Putamen (tissue), 1 donor: Measurements from ENCODE around the gene HSD17B2.
"Not testable (repeated sequence)": the region's sequence is repeated elsewhere in the genome, so short reads cannot be mapped to it uniquely, and the experiment has no call there.

ENCODE experiments used
- DNase-seq: peaks from one replicate; pipeline ENCODE4 v3.0.0-alpha.2; 2016; ENCODE audit warnings: low spot score

Gene HSD17B2

DNA sequence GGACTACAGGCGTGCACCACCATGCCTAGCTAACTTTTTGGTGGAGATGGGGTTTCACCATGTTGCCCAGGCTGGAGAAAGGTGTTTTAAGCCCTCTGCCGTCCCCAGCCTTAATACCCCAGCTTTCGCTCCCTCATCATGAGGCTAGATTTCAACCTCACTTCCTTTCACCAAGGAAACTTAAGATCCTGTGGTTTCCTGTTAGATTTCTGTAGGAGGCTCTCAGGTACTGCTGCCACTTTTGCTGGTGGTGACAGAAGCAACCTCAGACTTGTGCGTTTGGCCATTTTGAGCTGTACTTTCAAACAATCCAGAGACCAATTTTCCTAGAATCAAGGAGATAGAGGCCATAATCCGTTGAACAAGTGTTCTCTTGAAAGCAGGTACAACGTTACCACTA, 98.7 kb downstream of the HSD17B2 start:
- no peak for DNase-seq

DNA sequence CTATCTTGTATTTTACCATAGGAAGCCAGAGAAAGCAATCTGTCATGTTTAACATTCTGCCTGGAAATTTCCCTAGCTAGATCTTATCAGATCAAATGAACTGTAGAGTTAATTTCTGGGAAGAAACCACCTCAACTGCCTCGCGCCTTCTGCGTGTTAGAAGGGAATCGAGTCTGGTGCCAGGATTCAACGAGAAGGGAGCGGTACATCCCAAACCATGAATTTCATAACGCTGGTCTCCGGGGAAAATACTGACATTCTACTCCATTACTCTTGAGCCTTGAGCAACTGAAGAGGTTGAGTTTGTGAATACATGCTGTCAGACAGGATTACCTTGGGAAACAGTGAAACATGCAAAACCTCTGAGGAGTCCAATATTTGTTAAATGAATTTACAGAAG, 99.8 kb downstream of the HSD17B2 start:
- DNase-seq: no peak

DNA sequence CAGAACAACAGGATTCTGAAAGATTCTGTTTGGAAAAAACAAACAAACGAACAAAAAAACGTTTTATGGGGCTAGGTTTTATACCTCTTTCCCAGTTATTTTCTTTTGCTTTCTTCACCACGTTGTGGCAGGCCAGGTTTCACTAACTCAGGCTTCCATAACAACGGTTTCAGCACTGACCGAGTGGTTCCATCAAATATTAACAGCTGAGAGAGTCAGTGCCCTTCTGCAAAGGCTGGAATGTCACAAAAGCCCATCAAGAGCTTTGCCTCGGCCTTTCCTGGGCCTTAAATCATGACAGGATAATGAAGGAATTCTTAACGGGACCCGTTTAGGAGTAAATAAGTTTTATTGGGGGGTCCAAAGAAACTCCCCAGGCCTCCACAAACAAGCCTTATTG, 100.8 kb downstream of the HSD17B2 start:
- DNase-seq: no peak

DNA sequence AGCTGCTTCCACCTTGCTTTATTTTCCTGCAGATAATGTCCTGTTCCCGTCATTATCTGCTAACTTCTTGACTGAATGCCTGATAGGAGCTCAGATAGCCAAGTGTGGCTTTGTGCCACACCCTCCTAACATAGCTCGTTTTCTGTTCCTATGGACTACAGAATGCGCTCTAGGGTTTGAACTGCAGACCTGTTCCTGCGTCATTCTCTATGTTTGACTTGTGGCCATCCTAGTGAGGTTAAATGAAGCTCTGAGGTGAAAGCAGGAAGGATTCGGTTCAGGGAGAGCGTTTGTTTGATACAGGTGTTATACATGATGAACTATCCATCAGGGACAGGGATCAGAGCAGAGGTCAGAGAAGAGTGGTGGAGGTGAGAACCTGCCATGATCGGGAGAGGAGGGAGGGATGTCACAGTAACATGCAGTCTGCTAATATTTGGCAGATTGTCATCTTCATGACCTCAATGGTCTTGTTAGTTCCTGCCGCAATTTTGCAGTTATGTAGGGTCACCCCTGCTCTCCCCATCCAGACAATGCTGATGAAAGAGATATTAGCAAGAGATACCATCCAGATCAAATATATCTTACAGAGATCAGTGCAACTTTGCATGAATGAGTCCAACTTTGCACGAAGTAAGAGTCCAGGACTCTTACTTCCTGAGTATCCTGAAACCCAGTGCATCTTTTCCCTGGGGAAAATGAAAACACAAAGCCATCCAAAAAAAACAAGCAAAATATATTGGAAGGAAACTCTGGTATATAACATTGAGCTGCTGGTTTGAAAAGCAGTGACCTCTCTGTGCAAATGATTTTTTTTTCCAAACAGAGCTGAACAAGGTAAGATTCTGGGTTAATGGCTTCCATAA, 102.1 kb downstream of the HSD17B2 start:
- no peak for DNase-seq

DNA sequence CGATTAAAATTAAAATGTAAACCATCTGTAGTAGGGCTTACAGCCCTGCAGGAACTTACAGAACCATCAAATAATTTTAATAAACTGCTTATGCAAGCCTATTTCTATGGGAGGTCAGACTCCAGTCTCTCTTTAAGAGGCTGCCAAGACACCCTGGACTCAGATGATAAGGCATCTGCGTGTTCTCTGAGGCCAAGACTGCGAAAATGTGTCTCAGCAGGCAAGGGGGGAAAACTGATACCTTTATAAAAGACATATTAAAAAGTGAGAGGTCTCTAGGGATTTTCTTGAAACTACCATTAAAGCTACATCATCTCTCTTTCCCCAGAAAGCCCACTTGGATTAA, 102.7 kb downstream of the HSD17B2 start:
- DNase-seq: no peak

DNA sequence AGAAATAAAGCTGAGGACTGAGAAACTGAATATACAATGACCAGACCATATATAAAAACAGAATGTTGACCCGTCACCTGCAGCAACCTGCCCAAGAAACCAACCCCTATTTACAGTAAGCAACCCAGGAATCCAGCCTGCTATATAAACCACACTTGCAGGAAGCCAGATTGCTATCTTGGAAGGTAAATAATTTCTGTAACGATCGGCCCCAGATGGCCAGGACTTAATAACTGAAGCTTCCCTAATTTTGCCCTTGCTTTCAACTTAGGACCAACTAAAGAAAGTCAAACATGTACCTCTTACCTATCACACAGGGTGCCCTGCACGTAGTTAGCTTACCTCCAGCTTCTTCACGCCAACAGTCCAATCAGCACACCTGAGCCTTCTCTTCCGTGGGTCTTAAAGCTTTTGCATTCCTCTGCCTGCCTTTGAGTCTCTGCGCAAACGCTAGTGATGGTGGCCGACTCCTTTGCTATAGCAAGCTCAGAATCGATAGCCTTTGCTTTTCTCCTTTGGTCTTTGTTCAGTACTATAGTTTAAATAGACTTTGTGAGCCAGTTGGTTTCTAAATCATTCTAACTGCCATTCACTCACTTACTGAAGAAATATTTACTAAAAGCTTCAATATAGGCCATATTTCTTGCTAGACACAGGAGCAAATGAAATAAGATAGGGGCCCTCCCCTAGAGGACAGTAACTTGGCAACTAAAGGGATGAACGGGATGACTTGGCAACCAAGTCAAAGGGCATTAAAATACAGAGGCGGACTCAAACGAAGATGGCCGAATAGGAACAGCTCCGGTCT, 103.6 kb downstream of the HSD17B2 start:
- DNase-seq: no peak

DNA sequence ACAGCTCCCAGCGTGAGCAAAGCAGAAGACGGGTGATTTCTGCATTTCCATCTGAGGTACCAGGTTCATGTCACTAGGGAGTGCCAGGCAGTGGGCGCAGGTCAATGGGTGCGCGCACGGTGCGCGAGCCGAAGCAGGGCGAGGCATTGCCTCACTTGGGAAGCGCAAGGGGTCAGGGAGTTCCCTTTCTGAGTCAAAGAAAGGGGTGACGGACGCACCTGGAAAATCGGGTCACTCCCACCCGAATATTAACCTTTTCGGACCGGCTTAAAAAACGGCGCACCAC, 104.2 kb downstream of the HSD17B2 start:
- not testable (repeated sequence) for DNase-seq

DNA sequence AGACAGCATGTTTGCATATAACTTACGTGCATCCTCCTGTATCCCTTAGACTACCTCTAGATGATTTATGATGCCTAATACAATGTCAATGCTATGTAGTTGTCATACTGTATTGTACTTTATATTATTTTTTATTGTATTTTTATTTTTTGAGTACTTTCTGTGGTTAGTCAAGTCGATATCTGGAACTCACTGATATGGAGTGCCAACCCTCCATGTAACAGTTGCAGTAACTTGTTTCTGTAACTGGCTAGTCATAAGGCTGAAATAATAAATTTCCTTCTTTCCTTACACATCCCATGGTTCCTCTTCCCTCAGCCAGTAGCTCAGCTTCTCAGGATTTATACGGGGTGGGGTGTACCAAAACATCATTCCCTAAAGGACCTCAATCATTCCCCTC, 111.5 kb downstream of the HSD17B2 start:
- no peak for DNase-seq

DNA sequence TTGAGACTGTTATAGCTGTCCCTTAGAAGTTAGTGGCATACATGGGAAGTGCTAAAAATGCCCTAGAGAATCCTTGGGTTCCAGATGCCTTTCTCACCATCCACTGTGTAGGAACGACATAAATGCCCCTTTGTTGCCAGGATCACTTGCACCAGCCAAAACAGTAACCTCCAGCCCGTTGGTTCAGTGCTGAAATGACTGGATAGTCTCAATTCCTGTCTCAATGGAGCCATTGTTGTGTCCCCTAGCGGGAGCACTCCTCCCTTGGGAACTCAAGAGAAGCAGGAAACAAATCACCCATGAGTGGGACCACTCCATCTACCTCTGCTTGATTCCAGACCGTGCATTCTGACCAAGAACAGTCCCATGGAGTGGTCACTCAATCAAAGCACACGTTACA, 111.9 kb downstream of the HSD17B2 start:
- DNase-seq: peak; percentile 83

DNA sequence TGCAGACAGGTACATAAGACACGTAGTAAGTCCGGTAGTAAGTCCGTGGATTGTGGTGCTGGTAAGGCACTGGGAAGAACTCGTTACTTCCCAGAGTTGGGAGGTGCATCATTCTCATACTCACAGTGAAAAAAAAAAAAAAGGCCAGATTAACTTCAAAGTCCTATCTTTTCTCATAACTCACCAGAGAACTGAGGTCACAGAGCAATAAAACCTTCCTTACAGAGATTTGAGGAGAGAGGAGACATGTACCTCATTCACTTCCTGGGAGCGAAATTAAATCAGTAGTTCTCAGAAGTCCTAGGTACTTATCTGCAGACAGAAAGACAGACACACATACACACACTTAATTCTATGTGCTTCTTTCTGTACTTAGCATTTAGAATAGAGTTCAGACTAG, 112.5 kb downstream of the HSD17B2 start:
- no peak for DNase-seq
